Adipocyte (in vitro differentiated cells): ENCODE data around the gene CUL1.

ENCODE experiments used
- DNase-seq: peaks from one replicate; pipeline ENCODE4 v3.0.0-alpha.2; 2015; ENCODE audit warnings: low read depth
- H3K27me3 ChIP-seq: replicated peaks from 2 replicates; pipeline ENCODE4 v1.7.0; 2013; ENCODE audit warnings: mild to moderate bottlenecking, low read length, moderate library complexity; ENCODE audit not compliant: control insufficient read depth, insufficient read depth
- H3K36me3 ChIP-seq: 2 replicates; pipeline ENCODE4 v1.7.0; 2013; ENCODE audit warnings: low read length, mild to moderate bottlenecking, moderate library complexity; ENCODE audit not compliant: control insufficient read depth, insufficient read depth, severe bottlenecking
- H3K4me1 ChIP-seq: 2 replicates; pipeline ENCODE4 v1.7.0; 2013; ENCODE audit warnings: mild to moderate bottlenecking, low read length, moderate library complexity; ENCODE audit not compliant: control insufficient read depth, insufficient read depth
- H3K4me3 ChIP-seq: 2 replicates; pipeline ENCODE4 v1.7.0; 2013; ENCODE audit warnings: mild to moderate bottlenecking, low read length, moderate library complexity
- H3K9ac ChIP-seq: 2 replicates; pipeline ENCODE4 v1.7.0; 2013; ENCODE audit warnings: mild to moderate bottlenecking, low read length, moderate library complexity
- H3K9me3 ChIP-seq: 2 replicates; pipeline ENCODE4 v1.7.0; 2013; ENCODE audit warnings: mild to moderate bottlenecking, low read length, moderate library complexity; ENCODE audit not compliant: control insufficient read depth

CUL1 gene

DNA sequence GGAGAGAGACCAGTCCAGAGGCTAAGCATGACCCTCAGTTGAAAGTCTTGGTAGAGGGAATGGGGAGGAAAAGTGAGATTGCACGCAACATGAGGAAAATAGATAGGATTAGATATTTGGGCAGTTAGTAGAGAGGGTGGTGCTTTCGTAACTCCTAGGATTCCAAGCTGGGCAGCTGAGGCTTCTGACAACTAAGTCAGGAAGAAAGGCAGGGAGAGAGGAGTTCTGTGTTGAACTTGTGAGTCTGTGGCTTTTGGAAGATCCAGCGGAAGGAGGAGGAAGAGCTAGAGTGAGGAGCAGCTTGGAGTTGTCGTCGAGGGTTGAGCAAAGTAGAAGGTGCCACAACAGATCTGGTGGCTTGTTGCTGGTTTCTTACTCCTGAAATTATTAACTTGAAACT lies 21.8 kb downstream of the CUL1 start:
- Histone ChIP-seq H3K9ac (no peak overlapping the region), H3K9me3 (no peaks in the 10 kb centered on the region), H3K27me3 (no peaks in the 10 kb centered on the region), H3K4me1 (peaks cover 17% of the 10 kb centered on the region), H3K4me3 (no peak overlapping the region), H3K36me3 (no peaks in the 10 kb centered on the region)
- DNase-seq = no peak

DNA sequence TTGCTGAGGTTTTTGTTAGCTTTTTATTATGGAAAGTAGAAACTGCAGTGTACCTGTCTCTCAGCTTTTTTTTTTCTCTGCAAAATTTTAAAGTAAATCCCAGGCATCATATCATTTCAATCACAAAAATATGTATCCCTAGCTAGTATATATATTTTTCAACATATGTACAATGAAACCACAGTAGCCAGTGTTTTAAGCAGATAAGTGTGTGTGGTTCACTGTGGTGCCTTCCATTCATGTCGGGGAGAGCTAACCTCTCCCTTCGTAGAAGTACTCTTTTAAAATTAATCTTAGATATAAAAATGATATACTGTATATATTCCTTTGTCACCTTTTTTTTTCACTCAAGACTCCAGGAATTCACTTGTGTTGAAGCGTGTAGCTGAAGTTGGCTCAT lies 22.7 kb downstream of the CUL1 start:
- H3K36me3 ChIP-seq = no peaks in the 10 kb centered on the region
- no peak for DNase-seq
- H3K9ac ChIP-seq = no peak overlapping the region
- no peak overlapping the region for H3K4me3 ChIP-seq
- peaks cover 17% of the 10 kb centered on the region for H3K4me1 ChIP-seq
- H3K27me3 ChIP-seq = no peaks in the 10 kb centered on the region
- H3K9me3 ChIP-seq = no peaks in the 10 kb centered on the region

DNA sequence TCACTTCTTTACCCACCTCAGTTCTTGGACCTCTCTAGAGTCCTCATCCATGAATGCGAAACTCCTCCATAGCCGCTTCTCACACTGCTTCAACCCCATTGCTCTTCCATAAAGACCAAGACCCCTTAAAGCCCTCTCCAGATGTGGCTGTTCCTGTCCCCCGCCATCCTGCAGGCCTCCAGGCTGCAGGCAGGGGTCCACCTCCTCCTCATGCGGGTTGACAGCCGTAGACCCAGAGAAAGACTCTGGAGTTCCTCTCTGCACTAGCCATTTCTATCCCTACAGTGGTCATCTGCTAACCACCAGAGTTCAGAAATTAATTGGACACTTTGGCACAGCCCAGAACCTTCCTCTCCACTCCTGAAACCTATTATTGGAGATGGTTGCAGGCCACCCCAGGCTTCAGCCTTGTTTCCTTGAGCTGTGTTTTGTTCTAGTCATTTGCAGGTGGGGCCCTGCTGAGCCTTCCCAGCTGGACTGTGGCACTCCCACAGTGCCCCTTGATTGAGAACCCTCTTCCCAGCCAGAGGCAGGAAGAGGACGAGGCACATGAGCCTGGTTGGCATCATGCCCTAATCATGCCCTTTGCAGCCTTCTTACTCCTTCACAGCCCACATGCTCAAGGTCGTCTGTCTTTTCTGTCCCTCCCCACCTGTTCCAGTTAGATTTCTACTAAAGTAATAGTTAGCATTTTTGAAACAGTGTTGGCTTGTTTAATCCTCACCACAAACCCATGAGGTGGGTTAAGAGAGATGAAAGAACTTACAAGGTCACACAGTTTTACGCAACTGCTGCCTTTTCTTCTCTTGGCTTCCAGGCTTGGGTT lies 23.9 kb downstream of the CUL1 start:
- Histone ChIP-seq H3K4me3 (no peak overlapping the region), H3K4me1 (peaks cover 17% of the 10 kb centered on the region), H3K36me3 (no peaks in the 10 kb centered on the region), H3K27me3 (no peaks in the 10 kb centered on the region), H3K9ac (no peak overlapping the region), H3K9me3 (no peaks in the 10 kb centered on the region)
- DNase-seq = no peak

DNA sequence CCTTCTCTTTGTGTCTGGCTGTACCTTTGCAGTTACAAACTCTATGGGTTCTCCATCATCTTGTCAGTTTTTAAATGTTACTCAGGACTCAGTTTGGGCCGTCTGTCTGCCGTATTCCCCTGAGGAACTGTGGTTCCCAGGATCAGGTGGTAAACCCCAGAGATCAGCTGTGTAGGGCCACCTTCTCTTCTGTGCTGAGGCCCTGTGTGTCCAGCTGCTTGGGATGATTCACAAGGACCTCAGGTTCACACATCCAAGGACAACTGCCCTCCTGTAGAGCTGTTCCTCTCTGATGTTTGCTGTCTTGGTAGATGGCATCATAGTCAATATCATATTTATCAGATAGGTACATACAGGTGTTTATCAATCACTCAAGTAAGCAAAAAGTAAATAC lies 24.5 kb downstream of the CUL1 start:
- DNase-seq = no peak
- no peak overlapping the region for H3K9ac ChIP-seq

DNA sequence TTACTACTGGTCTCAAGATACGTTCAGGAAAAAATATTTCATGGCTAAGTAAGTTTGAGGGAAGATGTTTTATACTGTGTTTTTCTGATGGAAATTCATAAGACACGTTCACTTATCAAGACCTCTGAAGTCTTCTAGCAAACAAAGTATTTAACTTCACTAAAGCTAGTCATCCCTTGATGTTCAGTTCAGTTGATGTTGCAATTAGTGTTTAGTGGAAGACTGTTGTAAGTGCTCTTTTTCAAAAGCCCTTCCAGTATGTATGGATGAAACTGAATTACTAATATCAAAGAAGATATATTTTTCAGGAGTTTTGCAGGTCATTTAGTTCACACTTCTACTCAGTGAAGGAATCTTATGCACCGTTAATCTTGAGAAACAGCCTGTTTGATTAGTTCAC lies 25.1 kb downstream of the CUL1 start:
- Histone ChIP-seq H3K4me3 (no peak overlapping the region), H3K27me3 (no peaks in the 10 kb centered on the region), H3K4me1 (peaks cover 17% of the 10 kb centered on the region), H3K9ac (no peak overlapping the region), H3K36me3 (no peaks in the 10 kb centered on the region), H3K9me3 (no peaks in the 10 kb centered on the region)
- DNase-seq = no peak

More for the DNA sequence above, 24.5 kb downstream of the CUL1 start:
- Histone ChIP-seq H3K36me3 (no peaks in the 10 kb centered on the region), H3K4me3 (no peak overlapping the region), H3K9me3 (no peaks in the 10 kb centered on the region), H3K4me1 (peaks cover 17% of the 10 kb centered on the region), H3K27me3 (no peaks in the 10 kb centered on the region)

DNA sequence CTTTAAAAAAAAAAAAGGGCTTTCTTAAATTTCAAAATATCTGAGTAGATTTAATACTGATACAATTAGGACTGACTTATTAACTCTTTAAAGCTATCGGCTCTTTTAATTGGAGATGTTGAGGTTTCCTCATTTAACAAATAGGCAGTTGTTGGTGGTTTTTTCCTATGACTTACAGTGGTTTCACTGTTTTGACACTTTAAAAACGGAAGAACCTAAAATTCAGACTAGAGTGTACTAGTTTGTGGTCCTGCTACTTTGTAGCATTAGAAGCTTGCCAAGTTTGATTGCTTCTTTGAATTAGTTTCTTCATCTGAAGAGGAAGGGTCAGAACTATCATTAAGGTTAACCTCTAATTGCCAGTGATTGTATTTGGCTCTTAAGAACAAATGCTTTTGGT lies 27.7 kb downstream of the CUL1 start:
- Histone ChIP-seq H3K4me3 (no peak overlapping the region), H3K36me3 (peaks cover 15% of the 10 kb centered on the region), H3K9me3 (no peaks in the 10 kb centered on the region), H3K4me1 (peaks cover 9% of the 10 kb centered on the region), H3K9ac (no peak overlapping the region), H3K27me3 (no peaks in the 10 kb centered on the region)
- no peak for DNase-seq

DNA sequence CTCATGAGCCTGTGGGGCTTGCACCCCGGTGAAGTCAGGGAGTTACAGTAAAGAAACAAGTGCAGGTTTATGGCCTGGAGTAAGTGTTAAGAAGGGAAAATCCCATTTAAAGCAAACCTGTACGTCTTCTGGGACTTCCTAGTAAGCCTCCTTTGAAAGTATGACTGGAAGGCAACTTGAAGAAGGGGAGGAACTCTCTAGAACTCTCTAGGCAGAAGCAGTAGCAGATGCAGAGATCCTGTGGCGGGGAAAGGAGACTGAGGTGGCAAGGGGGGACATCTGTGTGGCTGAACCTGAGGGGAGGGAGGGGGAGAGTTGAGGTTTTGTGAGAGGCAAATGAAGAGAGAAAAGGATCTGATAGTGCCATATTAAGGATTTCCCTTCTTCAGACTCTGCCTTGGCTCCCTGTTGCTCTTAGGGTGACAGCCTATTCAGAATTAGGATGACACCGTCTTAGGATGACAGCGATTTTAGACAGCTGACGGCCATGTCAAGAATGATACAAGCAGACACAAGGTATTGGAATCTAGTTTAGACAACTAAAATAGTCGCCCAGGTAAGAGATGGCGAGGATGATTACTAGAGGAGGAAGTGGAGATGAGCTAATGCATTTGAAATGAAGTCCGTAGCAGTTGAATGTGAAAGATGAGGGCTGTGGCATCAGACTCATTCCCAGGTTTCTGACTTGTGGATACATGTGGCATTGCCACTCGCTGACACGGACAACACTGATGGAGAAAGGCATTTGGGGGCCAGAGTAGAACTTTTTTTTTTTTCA lies 29.0 kb downstream of the CUL1 start:
- H3K4me1 ChIP-seq = peaks cover 9% of the 10 kb centered on the region
- peaks cover 28% of the 10 kb centered on the region for H3K36me3 ChIP-seq
- no peak overlapping the region for H3K9ac ChIP-seq
- no peaks in the 10 kb centered on the region for H3K27me3 ChIP-seq
- DNase-seq = no peak
- no peaks in the 10 kb centered on the region for H3K9me3 ChIP-seq
- no peak overlapping the region for H3K4me3 ChIP-seq

DNA sequence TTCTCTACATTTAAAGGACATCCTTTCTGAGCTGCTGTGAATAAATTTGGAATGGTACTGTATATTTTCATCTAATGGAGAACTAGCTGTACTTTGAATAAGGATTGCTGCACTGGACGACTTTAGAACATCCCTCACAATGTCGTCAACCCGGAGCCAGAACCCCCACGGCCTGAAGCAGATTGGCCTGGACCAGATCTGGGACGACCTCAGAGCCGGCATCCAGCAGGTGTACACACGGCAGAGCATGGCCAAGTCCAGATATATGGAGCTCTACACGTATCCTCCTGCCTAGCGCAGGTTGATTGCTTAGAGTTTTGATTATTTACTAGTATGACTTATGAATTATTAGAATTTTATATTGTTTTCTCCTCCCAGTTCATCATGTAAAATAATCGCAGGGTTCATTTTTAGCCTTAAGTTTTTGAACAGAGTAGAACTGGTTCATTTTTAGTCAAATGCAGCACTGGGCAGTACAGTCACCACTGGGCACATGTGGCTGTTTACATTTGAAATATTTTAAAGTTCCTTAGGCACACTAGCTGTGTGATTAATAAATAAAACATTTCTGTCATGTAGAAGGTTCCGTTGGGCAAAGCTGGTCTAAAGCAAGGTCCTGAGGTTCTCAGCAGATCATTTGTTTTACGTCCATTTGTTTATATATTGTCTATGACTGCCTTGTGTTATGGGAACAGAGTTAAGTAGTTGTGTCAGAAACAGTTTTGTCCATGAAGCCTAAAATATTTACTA lies 31.5 kb downstream of the CUL1 start:
- DNase-seq = peak; percentile 76
- H3K4me3 ChIP-seq = no peak overlapping the region
- no peaks in the 10 kb centered on the region for H3K4me1 ChIP-seq
- peaks cover 46% of the 10 kb centered on the region for H3K36me3 ChIP-seq
- H3K9ac ChIP-seq = no peak overlapping the region
- no peaks in the 10 kb centered on the region for H3K27me3 ChIP-seq
- H3K9me3 ChIP-seq = no peaks in the 10 kb centered on the region

DNA sequence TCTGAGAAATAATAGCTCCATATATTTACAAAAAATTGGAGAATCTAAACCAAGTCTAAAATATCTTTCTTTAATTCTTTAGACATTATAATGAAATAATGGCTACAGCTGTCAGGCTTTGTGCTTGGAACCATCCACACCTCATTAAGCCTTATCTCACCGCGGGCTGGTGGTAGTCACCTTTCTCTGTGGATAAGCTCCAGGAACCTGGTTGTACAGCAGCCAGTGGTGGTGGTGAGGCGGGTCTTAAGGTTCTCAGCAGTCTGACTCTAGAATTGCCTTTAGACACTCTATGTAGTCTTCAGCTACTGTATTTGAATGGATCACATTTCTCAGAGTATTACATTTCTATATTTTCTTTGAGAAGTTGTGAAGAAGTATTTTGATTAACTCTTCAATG lies 34.2 kb downstream of the CUL1 start:
- no peaks in the 10 kb centered on the region for H3K27me3 ChIP-seq

DNA sequence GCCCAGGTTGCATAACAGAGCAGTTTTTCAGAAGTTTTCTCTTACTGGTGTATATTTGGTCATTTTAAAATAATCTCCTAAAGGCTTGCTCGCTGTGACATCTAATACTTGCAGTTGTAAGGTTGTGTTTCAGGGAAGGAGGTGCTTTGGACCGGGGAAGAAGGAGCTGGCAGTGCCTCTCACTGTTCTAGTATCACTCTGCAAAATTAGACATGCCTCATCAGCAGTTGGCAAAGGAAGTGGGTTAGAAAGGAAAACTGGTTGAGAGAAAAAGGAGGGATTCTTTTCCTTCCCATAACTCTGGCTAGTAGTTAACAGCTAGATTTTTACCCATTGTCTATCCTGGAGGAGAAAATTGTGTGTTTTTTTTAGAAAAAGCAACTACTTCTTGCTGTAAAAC lies 34.8 kb downstream of the CUL1 start:
- no peak overlapping the region for H3K9ac ChIP-seq
- no peak for DNase-seq
- no peaks in the 10 kb centered on the region for H3K4me1 ChIP-seq
- peaks cover 68% of the 10 kb centered on the region for H3K36me3 ChIP-seq
- H3K27me3 ChIP-seq = no peaks in the 10 kb centered on the region
- H3K9me3 ChIP-seq = no peaks in the 10 kb centered on the region
- no peak overlapping the region for H3K4me3 ChIP-seq

More for the DNA sequence above, 34.2 kb downstream of the CUL1 start:
- no peaks in the 10 kb centered on the region for H3K9me3 ChIP-seq
- H3K4me1 ChIP-seq = no peaks in the 10 kb centered on the region
- H3K9ac ChIP-seq = no peak overlapping the region
- no peak for DNase-seq
- no peak overlapping the region for H3K4me3 ChIP-seq
- peaks cover 62% of the 10 kb centered on the region for H3K36me3 ChIP-seq

DNA sequence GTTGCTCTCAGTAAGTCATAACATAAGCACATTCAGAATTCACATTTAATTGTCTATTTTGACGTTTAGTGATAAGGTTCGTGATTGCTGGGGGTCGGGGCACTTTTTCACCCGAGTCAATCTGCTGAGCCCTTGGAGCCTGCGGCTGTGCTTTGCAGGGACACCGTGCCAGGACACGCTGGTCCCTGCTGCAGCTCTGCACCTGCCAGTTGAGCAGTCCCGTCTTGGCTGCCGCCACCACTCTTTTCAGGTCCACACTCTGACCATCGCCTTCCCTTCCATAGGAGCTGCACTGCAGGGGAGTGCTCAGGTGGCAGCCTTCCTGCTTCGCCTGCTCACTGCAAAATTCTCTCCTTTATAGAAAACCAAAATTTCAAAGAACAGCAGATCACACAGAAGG lies 36.4 kb downstream of the CUL1 start:
- Histone ChIP-seq H3K4me3 (no peak overlapping the region), H3K9me3 (no peaks in the 10 kb centered on the region), H3K27me3 (no peaks in the 10 kb centered on the region), H3K4me1 (no peaks in the 10 kb centered on the region), H3K9ac (no peak overlapping the region), H3K36me3 (peaks cover 77% of the 10 kb centered on the region)
- DNase-seq = no peak
